Activated naive CD4-positive, alpha-beta T cell treated with anti-CD3 and anti-CD28 coated beads, Interleukin-2, amount 50 U/mL, for 24 hours (primary cell): ENCODE data around the gene G3BP2.
"Not testable (repeated sequence)": the region's sequence is repeated elsewhere in the genome, so short reads cannot be mapped to it uniquely, and the experiment has no call there.

Experiments
- H3K27ac Mint-ChIP-seq: one replicate; pipeline ENCODE4 v1.8.0; 2021; ENCODE audit warnings: mild to moderate bottlenecking, mixed read lengths
- H3K27me3 Mint-ChIP-seq: one replicate; pipeline ENCODE4 v1.8.0; 2021; ENCODE audit warnings: mixed read lengths
- H3K36me3 Mint-ChIP-seq: one replicate; pipeline ENCODE4 v1.8.0; 2021; ENCODE audit warnings: mixed read lengths
- H3K4me1 Mint-ChIP-seq: one replicate; pipeline ENCODE4 v1.8.0; 2021; ENCODE audit warnings: mixed read lengths
- H3K4me3 Mint-ChIP-seq: one replicate; pipeline ENCODE4 v1.8.0; 2021; ENCODE audit warnings: mild to moderate bottlenecking, mixed read lengths
- H3K9me3 Mint-ChIP-seq: one replicate; pipeline ENCODE4 v1.8.0; 2021; ENCODE audit warnings: mixed read lengths

G3BP2 gene

GRCh38 chr4:75673027-75673958 is at the start of gene G3BP2:
Gene G3BP2, minus strand, starts transcription at chr4:75673411. Its CDS starts 11,386 bp downstream, at chr4:75662025.
- H3K27me3 Mint-ChIP-seq, result no peaks in the 10 kb centered on the region
- H3K36me3 Mint-ChIP-seq, result no peaks in the 10 kb centered on the region
- H3K9me3 Mint-ChIP-seq, result no peaks in the 10 kb centered on the region

GRCh38 chr4:75722417-75722816 is 49.2 kb upstream of the G3BP2 start:
- Mint-ChIP-seq H3K4me3 (no peak overlapping the region), H3K27me3 (no peaks in the 10 kb centered on the region), H3K36me3 (peaks cover 5% of the 10 kb centered on the region), H3K4me1 (peaks cover 43% of the 10 kb centered on the region), H3K9me3 (no peaks in the 10 kb centered on the region), H3K27ac (no peak overlapping the region)

More at GRCh38 chr4:75673027-75673958, at the start of gene G3BP2:
- H3K27ac Mint-ChIP-seq, result peak within 1 kb of the TSS; percentile 99
- peaks cover 43% of the 10 kb centered on the region for H3K4me1 Mint-ChIP-seq
- H3K4me3 Mint-ChIP-seq, result peak within 1 kb of the TSS; percentile 98

- Mint-ChIP-seq H3K27ac (peak overlapping the region; percentile 1), H3K36me3 (peaks cover 6% of the 10 kb centered on the region), H3K4me1 (peaks cover 16% of the 10 kb centered on the region), H3K9me3 (no peaks in the 10 kb centered on the region), H3K4me3 (no peak overlapping the region), H3K27me3 (no peaks in the 10 kb centered on the region)
These were observed 45.3 kb upstream of the G3BP2 start for GRCh38 chr4:75718529-75718928.

GRCh38 chr4:75717408-75717807 is 44.2 kb upstream of the G3BP2 start:
- Mint-ChIP-seq H3K36me3 (peaks cover 8% of the 10 kb centered on the region), H3K4me3 (no peak overlapping the region), H3K9me3 (no peaks in the 10 kb centered on the region), H3K27ac (no peak overlapping the region), H3K4me1 (peaks cover 8% of the 10 kb centered on the region), H3K27me3 (no peaks in the 10 kb centered on the region)

- H3K9me3 Mint-ChIP-seq, H3K27me3 Mint-ChIP-seq, H3K36me3 Mint-ChIP-seq, H3K4me1 Mint-ChIP-seq, H3K4me3 Mint-ChIP-seq: not testable (repeated sequence)
- H3K27ac Mint-ChIP-seq, result peak overlapping the region; percentile 35
These were observed 42.8 kb upstream of the G3BP2 start for GRCh38 chr4:75716054-75716453.

- Mint-ChIP-seq H3K27ac (no peak overlapping the region), H3K36me3 (peaks cover 8% of the 10 kb centered on the region), H3K4me1 (no peaks in the 10 kb centered on the region), H3K27me3 (no peaks in the 10 kb centered on the region), H3K9me3 (no peaks in the 10 kb centered on the region), H3K4me3 (no peak overlapping the region)
These were observed 42.0 kb upstream of the G3BP2 start for GRCh38 chr4:75715105-75715799.

- no peaks in the 10 kb centered on the region for H3K27me3 Mint-ChIP-seq
- no peak overlapping the region for H3K4me3 Mint-ChIP-seq
- H3K4me1 Mint-ChIP-seq, result no peaks in the 10 kb centered on the region
- no peak overlapping the region for H3K27ac Mint-ChIP-seq
- H3K36me3 Mint-ChIP-seq, result peaks cover 8% of the 10 kb centered on the region
- H3K9me3 Mint-ChIP-seq, result no peaks in the 10 kb centered on the region
These were observed 41.5 kb upstream of the G3BP2 start for GRCh38 chr4:75714704-75715103.

- no peaks in the 10 kb centered on the region for H3K27me3 Mint-ChIP-seq
- no peaks in the 10 kb centered on the region for H3K9me3 Mint-ChIP-seq
- no peak overlapping the region for H3K4me3 Mint-ChIP-seq
- peaks cover 8% of the 10 kb centered on the region for H3K36me3 Mint-ChIP-seq
- H3K27ac Mint-ChIP-seq, result no peak overlapping the region
- H3K4me1 Mint-ChIP-seq, result no peaks in the 10 kb centered on the region
These were observed 40.8 kb upstream of the G3BP2 start for GRCh38 chr4:75714011-75714410.

GRCh38 chr4:75710246-75710645 is 37.0 kb upstream of the G3BP2 start:
- Mint-ChIP-seq H3K4me1 (no peaks in the 10 kb centered on the region), H3K27me3 (no peaks in the 10 kb centered on the region), H3K36me3 (peaks cover 3% of the 10 kb centered on the region), H3K4me3 (no peak overlapping the region), H3K27ac (no peak overlapping the region), H3K9me3 (no peaks in the 10 kb centered on the region)

GRCh38 chr4:75708218-75708691 is 35.0 kb upstream of the G3BP2 start:
- Mint-ChIP-seq H3K27me3 (no peaks in the 10 kb centered on the region), H3K4me1 (no peaks in the 10 kb centered on the region), H3K9me3 (no peaks in the 10 kb centered on the region), H3K4me3 (no peak overlapping the region), H3K36me3 (peaks cover 3% of the 10 kb centered on the region), H3K27ac (no peak overlapping the region)

- no peak overlapping the region for H3K4me3 Mint-ChIP-seq
- H3K4me1 Mint-ChIP-seq, result no peaks in the 10 kb centered on the region
- H3K36me3 Mint-ChIP-seq, result no peaks in the 10 kb centered on the region
- H3K27ac Mint-ChIP-seq, result no peak overlapping the region
- H3K27me3 Mint-ChIP-seq, result no peaks in the 10 kb centered on the region
- H3K9me3 Mint-ChIP-seq, result no peaks in the 10 kb centered on the region
These were observed 32.2 kb upstream of the G3BP2 start for GRCh38 chr4:75705198-75705977.

GRCh38 chr4:75702919-75703411 is 29.8 kb upstream of the G3BP2 start:
- no peak overlapping the region for H3K4me3 Mint-ChIP-seq
- no peaks in the 10 kb centered on the region for H3K36me3 Mint-ChIP-seq
- H3K27me3 Mint-ChIP-seq, result no peaks in the 10 kb centered on the region
- H3K4me1 Mint-ChIP-seq, result peaks cover 18% of the 10 kb centered on the region
- no peak overlapping the region for H3K27ac Mint-ChIP-seq
- no peaks in the 10 kb centered on the region for H3K9me3 Mint-ChIP-seq

GRCh38 chr4:75699299-75699698 is 26.1 kb upstream of the G3BP2 start:
- Mint-ChIP-seq H3K27me3 (no peaks in the 10 kb centered on the region), H3K4me3 (peak overlapping the region; percentile 16), H3K9me3 (no peaks in the 10 kb centered on the region), H3K27ac (peak overlapping the region; percentile 61), H3K36me3 (no peaks in the 10 kb centered on the region), H3K4me1 (peaks cover 40% of the 10 kb centered on the region)

- Mint-ChIP-seq H3K4me1 (peaks cover 43% of the 10 kb centered on the region), H3K36me3 (peaks cover 3% of the 10 kb centered on the region), H3K4me3 (peak overlapping the region; percentile 16), H3K27me3 (no peaks in the 10 kb centered on the region), H3K27ac (peak overlapping the region; percentile 61), H3K9me3 (no peaks in the 10 kb centered on the region)
These were observed 25.7 kb upstream of the G3BP2 start for GRCh38 chr4:75698963-75699228.

- Mint-ChIP-seq H3K4me1 (peaks cover 43% of the 10 kb centered on the region), H3K36me3 (peaks cover 4% of the 10 kb centered on the region), H3K4me3 (peak overlapping the region; percentile 16), H3K9me3 (no peaks in the 10 kb centered on the region), H3K27me3 (no peaks in the 10 kb centered on the region), H3K27ac (peak overlapping the region; percentile 71)
These were observed 25.2 kb upstream of the G3BP2 start for GRCh38 chr4:75698162-75698962.
